ENCODE measurements around the gene TRIM16.
"Not testable (repeated sequence)": the region's sequence is repeated elsewhere in the genome, so short reads cannot be mapped to it uniquely, and the experiment has no call there.

The TRIM16 gene

GRCh38 chr17:15658296-15658695 is 25.8 kb downstream of the TRIM16 start:
- H3K4me3 ChIP-seq (ENCODE audit: low read depth, low read length), result no peak overlapping the region
- no peak for TF ChIP-seq CTCF (conservative IDR thresholded peaks at IDR 0.05; ENCODE audit: low read depth, low read length)
- no peak for DNase-seq (ENCODE audit: low read depth)

GRCh38 chr17:15657868-15658267 is 26.2 kb downstream of the TRIM16 start:
- no peak for DNase-seq (ENCODE audit: low read depth)
- H3K4me3 ChIP-seq (ENCODE audit: low read depth, low read length), result no peak overlapping the region
- no peak for TF ChIP-seq CTCF (conservative IDR thresholded peaks at IDR 0.05; ENCODE audit: low read depth, low read length)

GRCh38 chr17:15654886-15655561 is 29.1 kb downstream of the TRIM16 start:
- no peak for DNase-seq (ENCODE audit: low read depth)
- no peak for TF ChIP-seq CTCF (conservative IDR thresholded peaks at IDR 0.05; ENCODE audit: low read depth, low read length)
- no peak overlapping the region for H3K4me3 ChIP-seq (ENCODE audit: low read depth, low read length)

- not testable (repeated sequence) for H3K4me3 ChIP-seq (ENCODE audit: low read depth, low read length)
- peak; percentile 47 for DNase-seq (ENCODE audit: low read depth)
Observed at GRCh38 chr17:15654401-15654800, 29.7 kb downstream of the TRIM16 start.

GRCh38 chr17:15652960-15653359 is 31.2 kb downstream of the TRIM16 start:
- DNase-seq (ENCODE audit: low read depth), result no peak
- TF ChIP-seq CTCF (conservative IDR thresholded peaks at IDR 0.05; ENCODE audit: low read depth, low read length), result no peak
- no peak overlapping the region for H3K4me3 ChIP-seq (ENCODE audit: low read depth, low read length)

DNA sequence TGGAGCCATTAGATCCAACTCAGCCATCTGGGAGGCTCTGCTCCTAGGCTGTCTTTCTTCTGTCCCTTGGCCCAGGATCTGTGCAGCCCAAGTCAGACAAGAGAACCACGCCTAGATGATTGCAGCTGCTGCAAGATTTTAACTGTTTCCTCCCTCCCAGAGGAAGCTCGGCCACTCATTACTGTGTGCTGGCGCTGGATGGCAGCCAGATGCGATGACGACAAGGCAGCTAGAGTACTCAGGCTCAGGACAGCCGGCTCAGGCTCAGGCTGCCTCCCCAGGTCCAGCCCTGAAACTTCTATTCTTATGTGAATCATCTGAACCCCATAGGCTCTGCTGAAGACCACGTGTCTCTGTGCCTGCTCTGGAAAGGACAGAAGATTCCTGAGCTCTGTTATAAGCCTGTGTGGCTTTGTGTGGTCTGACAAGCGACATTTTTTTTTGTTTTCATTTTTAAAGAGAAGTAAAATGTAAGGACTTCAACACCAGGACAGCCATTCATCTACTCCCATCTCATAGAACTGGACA is 32.5 kb downstream of the TRIM16 start:
- peak; percentile 98 for DNase-seq (ENCODE audit: low read depth)
- H3K4me3 ChIP-seq (ENCODE audit: low read depth, low read length), result peak overlapping the region; percentile 79
- TF ChIP-seq CTCF (conservative IDR thresholded peaks at IDR 0.05; ENCODE audit: low read depth, low read length), result no peak

DNA sequence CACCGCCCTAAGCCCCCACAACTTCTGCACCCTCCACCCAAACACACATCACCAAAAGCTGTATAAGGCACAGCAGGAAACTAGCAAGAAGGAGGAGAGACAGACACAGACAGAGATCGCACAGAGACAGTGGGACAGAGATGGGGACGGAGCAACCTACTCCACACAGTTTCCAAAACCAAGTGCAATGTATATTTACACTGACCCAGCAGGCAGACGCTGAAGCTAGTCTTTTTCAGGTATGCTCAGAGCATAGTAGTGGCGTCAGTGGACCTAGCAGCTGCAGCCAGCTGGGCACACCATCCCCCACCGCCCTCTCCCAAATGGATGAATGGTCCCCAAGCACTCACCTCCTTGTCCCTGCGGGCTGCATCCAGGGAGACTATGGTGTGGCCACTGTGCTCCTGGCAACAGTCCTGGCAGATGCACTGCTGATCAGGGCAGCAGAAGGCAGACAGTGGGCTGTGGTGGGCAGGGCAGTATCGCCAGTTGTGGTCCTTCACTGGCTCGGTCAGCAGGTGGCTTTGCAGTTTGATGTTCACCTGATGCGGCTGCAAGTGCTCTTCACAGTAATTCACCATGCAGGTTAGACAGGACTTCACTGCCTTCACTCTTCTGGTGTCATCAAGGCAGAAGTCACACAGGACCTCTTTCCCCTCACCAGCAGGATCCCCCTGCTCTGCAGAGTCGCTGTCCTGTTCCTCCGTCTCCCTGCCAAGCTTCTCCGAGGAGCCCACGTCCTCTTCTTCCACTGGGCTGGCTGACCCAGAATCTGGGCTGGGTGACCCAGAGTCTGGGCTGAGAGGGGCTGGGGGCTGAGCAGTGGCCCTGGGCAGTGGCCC is 33.1 kb downstream of the TRIM16 start:
- peak overlapping the region; percentile 79 for H3K4me3 ChIP-seq (ENCODE audit: low read depth, low read length)
- peak; percentile 22 for TF ChIP-seq CTCF (conservative IDR thresholded peaks at IDR 0.05; ENCODE audit: low read depth, low read length)
- DNase-seq (ENCODE audit: low read depth), result no peak
